ENCODE results near the gene GATAD2A. TPM values are rescaled to one million over a fixed set of nuclear protein-coding genes. Genes with fewer than 3 reads are reported as not detected.

GATAD2A gene
- total RNA-seq, 1 donor from 2014 or later, result 91.0 TPM

- H3K4me3 Mint-ChIP-seq (ENCODE audit: low read depth), result no peak overlapping the region
- TF ChIP-seq CTCF (IDR thresholded peaks at IDR 0.05; ENCODE audit: unreplicated experiment), result no peak
- H3K27me3 Mint-ChIP-seq, result no peaks in the 10 kb centered on the region
- H3K27ac Mint-ChIP-seq, result peak overlapping the region; percentile 63
- H3K9me3 Mint-ChIP-seq (ENCODE audit: low read depth), result no peaks in the 10 kb centered on the region
- no peaks in the 10 kb centered on the region for H3K36me3 Mint-ChIP-seq (ENCODE audit: insufficient read depth)
- no peak for DNase-seq (ENCODE audit: low spot score, unreplicated experiment)
- peaks cover 8% of the 10 kb centered on the region for H3K4me1 Mint-ChIP-seq (ENCODE audit: low read depth)
Measured at GRCh38 chr19:19445288-19445687, 39.8 kb downstream of the GATAD2A start.

- Mint-ChIP-seq H3K4me1 (ENCODE audit: low read depth) (peaks cover 8% of the 10 kb centered on the region), H3K27me3 (no peaks in the 10 kb centered on the region), H3K36me3 (ENCODE audit: insufficient read depth) (no peaks in the 10 kb centered on the region), H3K27ac (no peak overlapping the region), H3K9me3 (ENCODE audit: low read depth) (no peaks in the 10 kb centered on the region), H3K4me3 (ENCODE audit: low read depth) (no peak overlapping the region)
- DNase-seq (ENCODE audit: low spot score, unreplicated experiment), result no peak
- TF ChIP-seq CTCF (IDR thresholded peaks at IDR 0.05; ENCODE audit: unreplicated experiment), result no peak
Measured at GRCh38 chr19:19445911-19446361, 40.5 kb downstream of the GATAD2A start.

DNA sequence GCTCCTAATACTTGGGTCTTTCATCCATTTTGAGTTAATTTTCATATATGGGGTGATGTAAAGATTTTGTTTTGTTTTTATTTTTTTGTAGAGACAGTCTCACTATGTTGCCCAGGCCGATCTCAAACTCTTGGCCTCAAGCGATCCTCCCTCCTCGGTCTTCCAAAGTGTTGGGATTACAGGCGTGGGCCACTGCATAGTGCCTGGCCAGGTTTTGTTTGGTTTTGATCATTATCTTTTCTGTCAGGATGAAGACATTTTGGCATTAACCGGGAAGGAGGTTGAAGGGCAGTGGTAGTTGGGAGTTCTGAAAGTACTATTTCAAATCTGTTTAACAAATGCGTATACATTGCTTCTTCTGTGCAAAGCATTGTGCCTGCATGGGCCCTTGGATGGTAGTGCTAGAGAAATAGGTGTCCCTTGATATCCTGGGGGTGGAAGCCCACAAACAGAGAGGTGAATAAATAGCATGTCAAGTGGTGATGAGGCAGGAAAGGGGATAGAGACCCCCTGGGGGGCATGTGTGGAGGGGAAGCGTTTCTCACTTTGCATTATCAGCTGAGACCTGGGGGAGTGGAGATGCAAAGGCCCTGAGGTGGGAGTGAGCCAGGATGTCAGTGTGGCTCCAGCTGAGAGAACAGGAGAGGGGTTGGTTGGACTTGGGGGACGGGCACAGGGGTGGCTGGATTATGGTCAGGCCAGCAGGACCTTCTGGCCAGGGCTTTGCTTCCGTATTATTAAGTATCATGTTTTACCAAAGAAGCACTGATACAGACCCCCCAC lies 41.4 kb downstream of the GATAD2A start:
- Mint-ChIP-seq H3K27me3 (no peaks in the 10 kb centered on the region), H3K27ac (peak overlapping the region; percentile 50), H3K9me3 (ENCODE audit: low read depth) (no peaks in the 10 kb centered on the region), H3K36me3 (ENCODE audit: insufficient read depth) (no peaks in the 10 kb centered on the region), H3K4me1 (ENCODE audit: low read depth) (peaks cover 8% of the 10 kb centered on the region), H3K4me3 (ENCODE audit: low read depth) (no peak overlapping the region)
- TF ChIP-seq CTCF (IDR thresholded peaks at IDR 0.05; ENCODE audit: unreplicated experiment), result no peak
- DNase-seq (ENCODE audit: low spot score, unreplicated experiment), result no peak

- no peak for TF ChIP-seq CTCF (IDR thresholded peaks at IDR 0.05; ENCODE audit: unreplicated experiment)
- Mint-ChIP-seq H3K9me3 (ENCODE audit: low read depth) (no peaks in the 10 kb centered on the region), H3K36me3 (ENCODE audit: insufficient read depth) (no peaks in the 10 kb centered on the region), H3K4me3 (ENCODE audit: low read depth) (no peak overlapping the region), H3K4me1 (ENCODE audit: low read depth) (peaks cover 8% of the 10 kb centered on the region), H3K27me3 (no peaks in the 10 kb centered on the region), H3K27ac (no peak overlapping the region)
- DNase-seq (ENCODE audit: low spot score, unreplicated experiment), result no peak
Measured at GRCh38 chr19:19447536-19448237, 42.2 kb downstream of the GATAD2A start.

DNA sequence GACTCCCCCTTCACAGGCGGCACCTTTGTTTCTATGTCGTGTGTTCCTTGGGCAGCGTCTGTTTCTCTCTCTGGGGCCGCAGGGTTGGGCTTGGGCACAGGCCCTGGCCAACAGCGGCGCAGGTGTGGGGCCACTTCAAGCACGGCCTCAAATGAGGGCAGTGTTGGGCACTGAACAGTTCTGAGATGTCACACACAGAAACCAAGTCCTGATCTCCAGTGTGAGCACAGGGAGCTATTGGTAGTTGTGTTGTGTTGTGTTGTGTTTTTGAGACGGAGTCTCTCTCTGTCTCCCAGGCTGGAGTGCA lies 42.7 kb downstream of the GATAD2A start:
- H3K4me3 Mint-ChIP-seq (ENCODE audit: low read depth), result no peak overlapping the region
- H3K27me3 Mint-ChIP-seq, result no peaks in the 10 kb centered on the region
- H3K27ac Mint-ChIP-seq, result no peak overlapping the region
- no peaks in the 10 kb centered on the region for H3K36me3 Mint-ChIP-seq (ENCODE audit: insufficient read depth)
- TF ChIP-seq CTCF (IDR thresholded peaks at IDR 0.05; ENCODE audit: unreplicated experiment), result no peak
- no peak for DNase-seq (ENCODE audit: low spot score, unreplicated experiment)
- no peaks in the 10 kb centered on the region for H3K9me3 Mint-ChIP-seq (ENCODE audit: low read depth)
- peaks cover 8% of the 10 kb centered on the region for H3K4me1 Mint-ChIP-seq (ENCODE audit: low read depth)

Measured in progenitor cell of endocrine pancreas (in vitro differentiated cells).